ENCODE measurements around the gene KRTAP15-1. TPM values are rescaled to one million over a fixed set of nuclear protein-coding genes. Genes with fewer than 3 reads are reported as not detected.

The KRTAP15-1 gene
- polyA plus RNA-seq, 1 experiment = not detected

- Histone ChIP-seq H3K27me3 (ENCODE audit: control insufficient read depth, insufficient read depth, low read length) (no peaks in the 10 kb centered on the region), H3K27ac (ENCODE audit: low read depth, low read length) (no peak overlapping the region), H3K4me3 (ENCODE audit: low read depth, low read length) (no peak overlapping the region), H3K9me3 (ENCODE audit: control insufficient read depth, insufficient read depth, low read length) (no peaks in the 10 kb centered on the region)
- TF ChIP-seq, protein P1, sequence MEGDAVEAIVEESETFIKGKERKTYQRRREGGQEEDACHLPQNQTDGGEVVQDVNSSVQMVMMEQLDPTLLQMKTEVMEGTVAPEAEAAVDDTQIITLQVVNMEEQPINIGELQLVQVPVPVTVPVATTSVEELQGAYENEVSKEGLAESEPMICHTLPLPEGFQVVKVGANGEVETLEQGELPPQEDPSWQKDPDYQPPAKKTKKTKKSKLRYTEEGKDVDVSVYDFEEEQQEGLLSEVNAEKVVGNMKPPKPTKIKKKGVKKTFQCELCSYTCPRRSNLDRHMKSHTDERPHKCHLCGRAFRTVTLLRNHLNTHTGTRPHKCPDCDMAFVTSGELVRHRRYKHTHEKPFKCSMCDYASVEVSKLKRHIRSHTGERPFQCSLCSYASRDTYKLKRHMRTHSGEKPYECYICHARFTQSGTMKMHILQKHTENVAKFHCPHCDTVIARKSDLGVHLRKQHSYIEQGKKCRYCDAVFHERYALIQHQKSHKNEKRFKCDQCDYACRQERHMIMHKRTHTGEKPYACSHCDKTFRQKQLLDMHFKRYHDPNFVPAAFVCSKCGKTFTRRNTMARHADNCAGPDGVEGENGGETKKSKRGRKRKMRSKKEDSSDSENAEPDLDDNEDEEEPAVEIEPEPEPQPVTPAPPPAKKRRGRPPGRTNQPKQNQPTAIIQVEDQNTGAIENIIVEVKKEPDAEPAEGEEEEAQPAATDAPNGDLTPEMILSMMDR (IDR thresholded peaks at IDR 0.05; ENCODE audit: low read depth, low read length) = no peak
- ChIA-PET CTCF (no interaction called here), POLR2A (no interaction called here)
- DNase-seq (ENCODE audit: low read depth, low spot score) = no peak
Measured at GRCh38 chr21:30468900-30469714, 29.0 kb downstream of the KRTAP15-1 start.

DNA sequence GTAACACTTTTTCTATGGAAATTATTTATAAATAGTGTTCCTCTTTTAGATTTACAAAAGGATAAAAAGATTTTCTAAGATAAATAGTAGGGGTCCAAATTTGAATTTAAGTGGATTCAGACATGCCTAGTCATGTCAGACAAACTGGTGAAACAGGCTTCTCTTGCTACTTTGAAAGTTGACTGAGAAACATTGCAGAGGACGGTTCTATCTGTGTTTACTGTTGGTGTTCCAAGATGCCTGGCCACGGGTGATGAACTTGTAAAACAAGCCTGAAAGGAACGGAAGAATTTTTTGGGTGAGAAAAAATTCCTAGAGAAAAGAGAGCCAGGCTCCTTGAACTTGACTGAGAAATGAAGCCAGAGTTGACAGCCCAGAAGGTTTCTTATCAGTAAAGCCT is 37.9 kb downstream of the KRTAP15-1 start:
- H3K9me3 ChIP-seq (ENCODE audit: control insufficient read depth, insufficient read depth, low read length) = peaks cover 4% of the 10 kb centered on the region
- no peak overlapping the region for H3K27ac ChIP-seq (ENCODE audit: low read depth, low read length)
- H3K4me3 ChIP-seq (ENCODE audit: low read depth, low read length) = no peak overlapping the region
- no peak for DNase-seq (ENCODE audit: low read depth, low spot score)
- CTCF ChIA-PET = no interaction called here
- TF ChIP-seq, protein P1 (IDR thresholded peaks at IDR 0.05; ENCODE audit: low read depth, low read length) = no peak
- POLR2A ChIA-PET = no interaction called here
- H3K27me3 ChIP-seq (ENCODE audit: control insufficient read depth, insufficient read depth, low read length) = no peaks in the 10 kb centered on the region

DNA sequence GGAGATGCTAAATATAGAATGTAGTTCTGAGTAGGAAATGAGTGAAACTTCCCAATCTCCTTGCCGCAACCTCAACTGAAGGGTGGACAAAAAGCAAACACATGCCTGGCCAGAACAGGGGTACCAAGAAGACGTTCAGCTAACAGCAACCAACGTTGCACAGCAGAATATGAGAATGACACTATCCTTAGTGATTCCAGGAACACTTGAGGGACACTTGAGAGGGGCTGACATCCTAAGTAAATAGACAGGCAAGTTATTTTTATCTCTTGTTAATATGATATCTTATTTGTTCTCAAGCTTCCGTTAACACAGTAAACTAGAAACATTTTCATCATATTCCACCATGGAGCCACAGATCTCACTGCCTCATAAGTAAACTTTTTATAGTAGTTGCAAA is 39.2 kb downstream of the KRTAP15-1 start:
- ChIA-PET POLR2A (no interaction called here), CTCF (no interaction called here)
- peaks cover 4% of the 10 kb centered on the region for H3K9me3 ChIP-seq (ENCODE audit: control insufficient read depth, insufficient read depth, low read length)
- no peaks in the 10 kb centered on the region for H3K27me3 ChIP-seq (ENCODE audit: control insufficient read depth, insufficient read depth, low read length)
- H3K4me3 ChIP-seq (ENCODE audit: low read depth, low read length) = no peak overlapping the region
- DNase-seq (ENCODE audit: low read depth, low spot score) = no peak
- no peak overlapping the region for H3K27ac ChIP-seq (ENCODE audit: low read depth, low read length)
- TF ChIP-seq, protein P1 (IDR thresholded peaks at IDR 0.05; ENCODE audit: low read depth, low read length) = no peak

- H3K27ac ChIP-seq (ENCODE audit: low read depth, low read length) = no peak within 1 kb of the TSS
- no peak within 1 kb of the TSS for H3K4me3 ChIP-seq (ENCODE audit: low read depth, low read length)
- TF ChIP-seq, protein P1 (IDR thresholded peaks at IDR 0.05; ENCODE audit: low read depth, low read length) = no peak
- peaks cover 4% of the 10 kb centered on the region for H3K9me3 ChIP-seq (ENCODE audit: control insufficient read depth, insufficient read depth, low read length)
- DNase-seq (ENCODE audit: low read depth, low spot score) = no peak
- no peaks in the 10 kb centered on the region for H3K27me3 ChIP-seq (ENCODE audit: control insufficient read depth, insufficient read depth, low read length)
- ChIA-PET CTCF (no interaction called here), POLR2A (no interaction called here)
Measured at GRCh38 chr21:30480145-30480544, 40.1 kb downstream of the KRTAP15-1 start, which contains the start of gene KRTAP19-1. Gene KRTAP19-1, minus strand, starts transcription at chr21:30480367. Its CDS starts 50 bp downstream, at chr21:30480317.

DNA sequence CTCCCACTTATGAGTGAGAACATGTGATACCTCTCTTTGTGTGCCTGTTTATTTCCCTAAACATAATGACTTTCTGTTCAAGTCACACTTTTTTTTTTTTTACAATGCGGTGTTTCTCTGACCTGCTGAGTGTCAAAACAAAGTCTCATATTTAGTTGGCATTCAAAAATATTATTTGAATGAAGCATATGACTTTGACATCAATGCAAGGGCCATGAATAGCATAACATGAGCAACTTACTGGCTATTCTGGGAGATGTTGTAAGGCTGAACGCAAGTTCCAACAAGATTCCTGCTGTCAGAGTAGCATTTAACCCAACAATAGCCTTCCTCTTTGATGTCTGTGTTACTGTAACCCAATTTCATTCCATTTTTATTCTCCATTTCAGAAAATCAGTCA is 42.1 kb downstream of the KRTAP15-1 start:
- Histone ChIP-seq H3K4me3 (ENCODE audit: low read depth, low read length) (no peak overlapping the region), H3K9me3 (ENCODE audit: control insufficient read depth, insufficient read depth, low read length) (peaks cover 14% of the 10 kb centered on the region), H3K27ac (ENCODE audit: low read depth, low read length) (no peak overlapping the region), H3K27me3 (ENCODE audit: control insufficient read depth, insufficient read depth, low read length) (no peaks in the 10 kb centered on the region)
- no peak for DNase-seq (ENCODE audit: low read depth, low spot score)
- ChIA-PET POLR2A (no interaction called here), CTCF (no interaction called here)
- TF ChIP-seq, protein P1 (IDR thresholded peaks at IDR 0.05; ENCODE audit: low read depth, low read length) = no peak
